Central memory CD8-positive, alpha-beta T cell (primary cell): ENCODE measurements around the gene DSC3.
"Not testable (repeated sequence)": the region's sequence is repeated elsewhere in the genome, so short reads cannot be mapped to it uniquely, and the experiment has no call there.

ENCODE experiments used
- ATAC-seq: fragments of 150-1000 bp; cut with Tn5 transposase; replicated peaks from 2 replicates; pipeline ENCODE4 v1.10.0; 2022; ENCODE audit warnings: mild to moderate bottlenecking, moderate FRiP score, moderate number of reproducible peaks; ENCODE audit not compliant: poor library complexity, severe bottlenecking; ENCODE audit errors: extremely low read depth
- DNase-seq, 2 donors: peaks; one replicate each; pipeline ENCODE4 v3.0.0; 2021; ENCODE audit warnings: low spot score in 2 of 2
- H3K27ac Mint-ChIP-seq: one replicate; pipeline ENCODE4 v1.8.0; 2022; ENCODE audit warnings: low read depth, mild to moderate bottlenecking, moderate library complexity, mixed read lengths
- H3K27me3 Mint-ChIP-seq: one replicate; pipeline ENCODE4 v1.8.0; 2022; ENCODE audit warnings: mixed read lengths
- H3K36me3 Mint-ChIP-seq: one replicate; pipeline ENCODE4 v1.8.0; 2022; ENCODE audit warnings: mild to moderate bottlenecking, moderate library complexity, mixed read lengths; ENCODE audit not compliant: insufficient read depth
- H3K4me1 Mint-ChIP-seq: one replicate; pipeline ENCODE4 v1.8.0; 2022; ENCODE audit warnings: mixed read lengths
- H3K4me3 Mint-ChIP-seq: one replicate; pipeline ENCODE4 v1.8.0; 2022; ENCODE audit warnings: mild to moderate bottlenecking, moderate library complexity, mixed read lengths
- H3K9me3 Mint-ChIP-seq: one replicate; pipeline ENCODE4 v1.8.0; 2022; ENCODE audit warnings: mixed read lengths

The DSC3 gene

DNA sequence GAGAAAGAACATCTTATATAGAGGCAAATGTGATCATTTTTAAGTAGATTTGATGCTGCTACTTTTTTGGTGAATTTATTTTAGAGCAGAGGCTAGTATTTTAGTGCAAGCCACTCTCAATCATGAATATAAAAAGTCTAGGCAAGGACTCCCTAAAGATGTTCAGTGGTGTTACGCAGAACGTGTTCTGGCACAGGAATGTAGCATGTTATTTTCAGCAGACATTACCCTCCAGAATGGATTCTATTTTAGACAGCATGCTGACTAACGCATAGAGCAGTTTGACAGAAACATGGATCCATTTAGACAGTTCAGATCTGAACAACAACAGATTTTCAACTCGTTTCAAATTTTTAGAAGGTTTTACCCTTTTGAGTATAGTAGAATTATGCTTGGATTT is 54.1 kb downstream of the DSC3 start:
- DNase-seq (no peak), ATAC-seq (no peak)
- Mint-ChIP-seq H3K4me1 (no peaks in the 10 kb centered on the region), H3K36me3 (no peaks in the 10 kb centered on the region), H3K27ac (no peak overlapping the region), H3K27me3 (no peaks in the 10 kb centered on the region), H3K4me3 (no peak overlapping the region), H3K9me3 (peaks cover 11% of the 10 kb centered on the region)

DNA sequence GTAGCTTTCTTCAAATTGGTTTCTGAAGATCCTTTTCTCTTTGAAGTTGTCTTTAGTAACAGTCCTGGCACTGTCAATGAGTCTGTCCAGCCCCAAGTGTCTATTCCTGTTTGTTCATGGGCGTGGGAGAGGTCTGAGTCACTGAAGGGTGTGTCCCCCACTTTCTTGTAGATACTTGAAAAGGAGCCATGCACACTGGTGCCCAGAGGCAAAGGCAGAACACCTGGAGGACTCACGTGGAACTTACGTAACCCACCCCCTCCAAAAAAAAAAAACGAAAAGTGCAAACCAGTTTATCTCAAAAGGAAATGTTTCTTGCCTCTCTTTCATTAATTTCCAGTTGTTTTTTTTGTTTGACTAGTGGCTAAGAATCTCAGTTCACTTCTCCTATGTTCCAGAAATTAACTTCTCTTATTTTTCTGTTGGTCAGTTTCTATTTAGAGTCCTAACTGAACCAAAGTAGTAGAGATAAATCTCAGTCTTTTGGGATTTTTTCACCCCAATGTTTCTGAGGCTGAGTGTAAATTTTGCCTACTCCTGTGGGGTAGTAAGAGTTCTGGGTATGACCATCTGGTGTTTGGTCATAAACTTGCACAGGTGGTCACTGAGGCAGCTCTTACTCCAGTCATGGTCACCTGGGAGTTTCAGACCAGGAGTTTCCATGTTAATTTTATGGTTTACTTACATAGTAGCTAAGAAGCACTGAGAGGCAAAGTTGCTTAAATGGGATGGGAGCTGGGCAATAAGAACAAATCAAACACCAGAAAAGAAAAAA is 54.9 kb downstream of the DSC3 start:
- H3K4me3 Mint-ChIP-seq, result no peak overlapping the region
- H3K27me3 Mint-ChIP-seq, result no peaks in the 10 kb centered on the region
- no peak for DNase-seq
- H3K4me1 Mint-ChIP-seq, result no peaks in the 10 kb centered on the region
- ATAC-seq, result no peak
- no peaks in the 10 kb centered on the region for H3K36me3 Mint-ChIP-seq
- H3K27ac Mint-ChIP-seq, result no peak overlapping the region
- H3K9me3 Mint-ChIP-seq, result peaks cover 11% of the 10 kb centered on the region

DNA sequence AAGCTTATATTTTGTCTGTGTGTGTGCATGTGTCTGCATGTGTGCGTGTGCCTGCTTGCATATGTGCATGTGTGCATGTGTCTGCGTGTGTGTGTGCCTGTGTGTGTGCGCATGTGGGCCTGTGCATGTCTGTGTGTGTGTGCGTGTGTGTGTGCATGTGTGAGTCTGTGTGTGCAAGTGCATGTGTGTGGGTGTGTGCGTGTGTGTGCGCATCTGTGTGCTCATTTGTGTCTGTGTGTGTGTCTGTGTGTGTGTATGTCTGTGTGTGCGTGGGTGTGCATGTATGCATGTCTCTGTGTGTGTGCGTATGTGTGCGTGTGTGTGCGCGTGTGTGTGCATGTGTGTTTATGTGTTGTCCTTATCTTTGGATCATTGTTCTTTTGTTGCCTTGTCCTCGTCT is 56.8 kb downstream of the DSC3 start:
- no peak overlapping the region for H3K27ac Mint-ChIP-seq
- H3K4me1 Mint-ChIP-seq, result no peaks in the 10 kb centered on the region
- H3K4me3 Mint-ChIP-seq, result no peak overlapping the region
- no peaks in the 10 kb centered on the region for H3K27me3 Mint-ChIP-seq
- H3K36me3 Mint-ChIP-seq, result no peaks in the 10 kb centered on the region
- no peak for ATAC-seq
- H3K9me3 Mint-ChIP-seq, result peaks cover 11% of the 10 kb centered on the region
- DNase-seq, result no peak

DNA sequence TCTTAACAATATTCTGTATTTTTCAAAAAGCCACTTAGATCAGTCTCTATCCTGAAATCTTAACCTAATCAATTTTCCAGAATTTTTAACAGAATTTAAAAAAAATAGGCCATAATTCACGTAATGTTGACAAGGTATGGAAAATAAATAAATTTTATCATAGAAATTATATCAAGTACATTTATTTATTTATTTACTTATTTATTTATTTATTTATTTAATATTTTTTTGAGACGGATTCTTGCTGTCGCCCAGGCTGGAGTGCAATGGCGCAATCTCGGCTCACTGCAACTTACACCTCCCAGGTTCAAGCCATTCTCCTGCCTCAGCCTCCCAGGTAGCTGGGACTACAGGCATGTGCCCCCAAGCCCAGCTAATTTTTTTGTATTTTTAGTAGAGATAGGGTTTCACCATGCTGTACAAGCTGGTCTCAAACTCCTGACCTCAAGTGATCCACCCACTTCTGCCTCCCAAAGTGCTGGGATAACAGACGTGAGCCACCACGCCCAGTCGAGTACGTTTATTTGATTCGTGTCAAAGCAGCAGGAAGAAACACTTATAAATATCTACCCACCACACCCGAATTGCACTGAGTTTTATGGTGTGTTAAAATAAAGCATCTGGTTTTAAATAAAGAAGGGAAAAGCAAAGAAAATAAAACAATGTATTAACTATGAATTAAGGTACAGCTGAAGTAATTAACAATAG is 60.1 kb downstream of the DSC3 start:
- DNase-seq, result no peak
- Mint-ChIP-seq H3K27me3 (no peaks in the 10 kb centered on the region), H3K4me3 (no peak overlapping the region), H3K4me1 (no peaks in the 10 kb centered on the region), H3K9me3 (peaks cover 6% of the 10 kb centered on the region), H3K36me3 (no peaks in the 10 kb centered on the region), H3K27ac (no peak overlapping the region)
- ATAC-seq, result no peak

DNA sequence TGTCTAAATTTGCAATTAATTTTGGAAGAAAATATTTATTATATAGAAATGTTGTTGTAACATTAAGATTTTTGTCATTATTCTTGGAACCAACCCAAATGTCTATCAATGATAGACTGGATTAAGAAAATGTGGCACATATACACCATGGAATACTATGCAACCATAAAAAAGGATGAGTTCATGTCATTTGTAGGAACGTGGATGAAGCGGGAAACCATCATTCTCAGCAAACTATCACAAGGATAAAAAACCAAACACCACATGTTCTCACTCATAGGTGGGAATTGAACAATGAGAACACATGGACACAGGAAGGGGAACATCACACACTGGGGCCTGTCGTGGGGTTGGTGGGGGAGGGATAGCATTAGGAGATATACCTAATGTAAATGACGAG is 64.5 kb downstream of the DSC3 start:
- not testable (repeated sequence) for H3K4me1 Mint-ChIP-seq, H3K36me3 Mint-ChIP-seq, H3K4me3 Mint-ChIP-seq, H3K27ac Mint-ChIP-seq, ATAC-seq, H3K9me3 Mint-ChIP-seq, H3K27me3 Mint-ChIP-seq, DNase-seq

GRCh38 chr18:30971338-30971956 is 71.1 kb downstream of the DSC3 start:
- H3K9me3 Mint-ChIP-seq, result no peaks in the 10 kb centered on the region
- no peak for DNase-seq
- H3K4me1 Mint-ChIP-seq, result no peaks in the 10 kb centered on the region
- H3K27ac Mint-ChIP-seq, result no peak overlapping the region
- no peaks in the 10 kb centered on the region for H3K27me3 Mint-ChIP-seq
- H3K4me3 Mint-ChIP-seq, result no peak overlapping the region
- peaks cover 2% of the 10 kb centered on the region for H3K36me3 Mint-ChIP-seq
- ATAC-seq, result no peak

- ATAC-seq (no peak), DNase-seq (no peak)
- Mint-ChIP-seq H3K27me3 (no peaks in the 10 kb centered on the region), H3K27ac (no peak overlapping the region), H3K4me1 (no peaks in the 10 kb centered on the region), H3K9me3 (no peaks in the 10 kb centered on the region), H3K4me3 (no peak overlapping the region), H3K36me3 (peaks cover 2% of the 10 kb centered on the region)
These were observed 72.2 kb downstream of the DSC3 start for GRCh38 chr18:30970196-30970816.

DNA sequence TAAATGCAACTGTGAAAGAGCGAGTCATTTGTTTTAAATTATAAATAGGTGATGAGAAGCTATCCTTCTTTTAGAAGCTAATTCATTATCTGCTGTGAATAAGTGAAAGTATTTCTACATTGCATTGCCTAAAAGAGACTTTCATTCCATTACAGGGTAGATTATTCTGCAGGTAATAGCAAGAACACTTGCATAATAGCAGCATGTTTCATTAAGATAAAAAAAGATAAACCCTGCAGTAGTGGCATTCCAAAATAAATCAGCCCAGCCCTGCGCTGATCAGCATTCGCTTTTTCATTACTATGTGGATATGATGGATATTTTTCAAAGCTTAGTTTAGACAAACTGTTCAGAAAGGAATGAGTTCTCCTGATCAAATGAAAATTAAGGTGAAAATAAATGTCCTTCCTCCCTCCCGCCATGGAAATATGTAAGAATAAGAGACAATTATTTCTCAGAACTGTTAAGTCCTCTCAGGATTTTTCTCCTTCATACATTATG is 72.8 kb downstream of the DSC3 start:
- peaks cover 2% of the 10 kb centered on the region for H3K36me3 Mint-ChIP-seq
- no peaks in the 10 kb centered on the region for H3K27me3 Mint-ChIP-seq
- no peak for ATAC-seq
- H3K9me3 Mint-ChIP-seq, result no peaks in the 10 kb centered on the region
- no peak for DNase-seq
- no peak overlapping the region for H3K4me3 Mint-ChIP-seq
- no peaks in the 10 kb centered on the region for H3K4me1 Mint-ChIP-seq
- no peak overlapping the region for H3K27ac Mint-ChIP-seq

GRCh38 chr18:30967701-30968100 is 74.8 kb downstream of the DSC3 start:
- H3K27me3 Mint-ChIP-seq, result no peaks in the 10 kb centered on the region
- no peak for ATAC-seq

GRCh38 chr18:30965237-30965636 is 77.3 kb downstream of the DSC3 start:
- Mint-ChIP-seq H3K36me3 (no peaks in the 10 kb centered on the region), H3K27me3 (no peaks in the 10 kb centered on the region), H3K27ac (no peak overlapping the region), H3K4me3 (no peak overlapping the region), H3K9me3 (peaks cover 7% of the 10 kb centered on the region), H3K4me1 (no peaks in the 10 kb centered on the region)
- no peak for DNase-seq
- no peak for ATAC-seq

More at GRCh38 chr18:30967701-30968100, 74.8 kb downstream of the DSC3 start:
- H3K4me3 Mint-ChIP-seq, result no peak overlapping the region
- H3K27ac Mint-ChIP-seq, result no peak overlapping the region
- no peaks in the 10 kb centered on the region for H3K4me1 Mint-ChIP-seq
- peaks cover 4% of the 10 kb centered on the region for H3K9me3 Mint-ChIP-seq
- peaks cover under 1% of the 10 kb centered on the region for H3K36me3 Mint-ChIP-seq
- no peak for DNase-seq

DNA sequence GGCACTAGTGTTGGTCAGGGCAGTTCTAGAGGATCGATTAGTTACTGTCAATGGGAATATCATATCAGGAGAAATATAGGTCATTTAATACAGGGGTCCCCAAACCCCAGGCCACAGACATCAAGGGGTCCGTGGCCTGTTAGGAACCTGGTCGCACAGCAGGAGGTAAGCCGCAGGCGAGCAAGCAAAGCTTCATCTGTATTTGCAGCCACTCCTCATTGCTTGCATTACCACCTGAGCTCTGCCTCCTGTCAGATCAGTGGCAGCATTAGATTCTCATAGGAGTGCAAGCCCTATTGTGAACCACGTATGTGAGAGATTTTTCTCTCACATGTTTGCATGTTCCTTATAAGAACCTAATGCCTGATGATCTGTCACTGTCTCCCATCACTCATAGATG is 81.9 kb downstream of the DSC3 start:
- ATAC-seq, result no peak
- H3K27me3 Mint-ChIP-seq, result no peaks in the 10 kb centered on the region
- H3K4me1 Mint-ChIP-seq, result no peaks in the 10 kb centered on the region
- DNase-seq, result no peak
- H3K4me3 Mint-ChIP-seq, result no peak overlapping the region
- no peaks in the 10 kb centered on the region for H3K36me3 Mint-ChIP-seq
- H3K27ac Mint-ChIP-seq, result no peak overlapping the region
- H3K9me3 Mint-ChIP-seq, result peaks cover 7% of the 10 kb centered on the region

DNA sequence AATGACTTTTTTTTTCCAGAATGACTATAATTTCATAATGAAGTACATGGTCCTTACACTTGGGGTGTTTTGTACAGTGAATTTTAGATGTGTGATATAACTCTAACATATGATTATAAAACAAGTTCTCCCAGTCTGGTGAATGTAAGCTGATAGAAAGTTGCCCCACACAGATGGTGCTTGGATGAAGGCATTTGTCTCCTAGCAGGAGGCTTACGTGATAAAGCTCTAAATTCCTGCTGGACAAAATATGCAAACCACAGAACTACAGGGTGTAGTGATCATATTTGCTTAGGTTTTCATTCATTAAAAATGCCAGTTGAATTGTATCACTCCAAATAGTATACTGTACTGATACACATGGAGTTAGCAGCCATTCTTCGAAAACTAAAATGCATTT is 85.5 kb downstream of the DSC3 start:
- H3K27me3 Mint-ChIP-seq, result no peaks in the 10 kb centered on the region
- peaks cover 3% of the 10 kb centered on the region for H3K9me3 Mint-ChIP-seq
- no peak overlapping the region for H3K27ac Mint-ChIP-seq

More for the DNA sequence above, 85.5 kb downstream of the DSC3 start:
- peaks cover 3% of the 10 kb centered on the region for H3K36me3 Mint-ChIP-seq
- H3K4me3 Mint-ChIP-seq, result no peak overlapping the region
- ATAC-seq, result no peak
- no peak for DNase-seq
- no peaks in the 10 kb centered on the region for H3K4me1 Mint-ChIP-seq
